Measurements from ENCODE around the gene SLC25A20. TPM values are rescaled to one million over a fixed set of nuclear protein-coding genes. Genes with fewer than 3 reads are reported as not detected.

SLC25A20 gene
- total and polyA plus RNA-seq, 2 of the 4 experiments (the other 2 are of a cell fraction): 23.8 to 27.1 TPM

DNA sequence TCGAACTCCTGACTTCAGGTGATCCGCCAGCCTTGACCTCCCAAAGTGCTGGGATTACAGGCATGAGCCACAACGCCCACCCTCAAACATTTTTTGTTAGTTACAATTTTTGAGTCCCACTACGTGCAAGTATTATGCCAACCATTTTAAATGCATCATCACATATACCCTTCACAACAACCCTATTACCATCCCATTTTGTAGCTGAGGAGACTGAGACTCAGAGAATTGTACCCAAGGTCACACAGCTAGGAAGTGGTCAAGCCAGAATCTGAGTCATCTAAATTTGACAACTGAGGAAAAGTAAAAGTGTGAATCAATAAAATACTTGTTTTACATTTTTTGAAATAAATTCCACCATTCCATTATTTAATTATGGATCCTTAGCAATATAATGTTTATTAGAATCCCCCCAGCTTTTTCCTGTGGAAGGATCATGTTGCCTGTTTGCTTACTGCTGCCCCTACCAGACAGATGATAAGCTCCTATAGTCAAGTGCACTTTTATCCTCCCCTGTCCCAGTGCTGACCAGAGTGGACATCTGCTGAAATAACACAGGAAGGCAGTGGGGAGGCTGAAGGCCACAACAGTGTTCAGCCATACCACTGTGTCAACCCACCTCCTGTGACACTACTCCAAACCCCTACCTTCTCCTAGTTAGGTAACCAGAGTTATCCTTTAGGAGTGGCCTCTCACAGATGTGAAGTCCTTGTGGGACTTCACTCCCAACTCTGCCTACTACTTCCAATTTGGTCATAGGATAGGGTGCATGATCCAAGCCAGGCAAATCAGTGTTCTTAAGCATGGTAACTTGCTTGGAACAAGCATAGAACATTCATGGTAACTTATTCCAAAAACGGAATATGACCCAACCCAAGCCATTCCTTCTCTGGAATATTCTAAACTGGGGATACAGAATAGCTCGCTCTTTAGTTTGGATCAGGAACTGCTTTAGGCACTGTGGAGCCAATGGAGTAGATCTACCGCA is 79.2 kb downstream of the SLC25A20 start (continued):
- TF ChIP-seq, protein P1, sequence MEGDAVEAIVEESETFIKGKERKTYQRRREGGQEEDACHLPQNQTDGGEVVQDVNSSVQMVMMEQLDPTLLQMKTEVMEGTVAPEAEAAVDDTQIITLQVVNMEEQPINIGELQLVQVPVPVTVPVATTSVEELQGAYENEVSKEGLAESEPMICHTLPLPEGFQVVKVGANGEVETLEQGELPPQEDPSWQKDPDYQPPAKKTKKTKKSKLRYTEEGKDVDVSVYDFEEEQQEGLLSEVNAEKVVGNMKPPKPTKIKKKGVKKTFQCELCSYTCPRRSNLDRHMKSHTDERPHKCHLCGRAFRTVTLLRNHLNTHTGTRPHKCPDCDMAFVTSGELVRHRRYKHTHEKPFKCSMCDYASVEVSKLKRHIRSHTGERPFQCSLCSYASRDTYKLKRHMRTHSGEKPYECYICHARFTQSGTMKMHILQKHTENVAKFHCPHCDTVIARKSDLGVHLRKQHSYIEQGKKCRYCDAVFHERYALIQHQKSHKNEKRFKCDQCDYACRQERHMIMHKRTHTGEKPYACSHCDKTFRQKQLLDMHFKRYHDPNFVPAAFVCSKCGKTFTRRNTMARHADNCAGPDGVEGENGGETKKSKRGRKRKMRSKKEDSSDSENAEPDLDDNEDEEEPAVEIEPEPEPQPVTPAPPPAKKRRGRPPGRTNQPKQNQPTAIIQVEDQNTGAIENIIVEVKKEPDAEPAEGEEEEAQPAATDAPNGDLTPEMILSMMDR (conservative IDR thresholded peaks at IDR 0.05; ENCODE audit: low read depth, low read length): no peak

DNA sequence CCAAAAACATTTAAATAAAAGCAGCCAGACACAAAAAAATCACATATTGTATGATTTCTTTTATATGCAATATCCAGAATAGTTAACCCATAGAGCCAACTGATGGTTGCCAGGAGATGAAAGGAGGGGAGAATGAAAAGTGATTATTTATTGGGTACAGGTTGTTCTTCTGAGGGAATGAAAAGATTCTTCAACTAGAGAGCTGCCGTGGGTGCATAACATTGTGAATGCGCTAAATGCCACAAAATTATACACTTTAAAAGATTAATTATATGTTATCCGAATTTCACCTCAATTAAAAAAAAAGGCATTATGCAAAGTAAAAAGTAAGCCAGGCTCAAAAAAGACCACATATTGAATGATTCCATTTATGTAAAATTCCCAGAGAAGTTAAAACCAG is 87.2 kb downstream of the SLC25A20 start:
- no TSS peak for BruUV-seq (replicated peaks)
- Histone ChIP-seq H3K23ac (ENCODE audit: low read depth, low read length) (no peak overlapping the region), H2BK5ac (ENCODE audit: low read depth, low read length, poor library complexity, severe bottlenecking) (no peak overlapping the region), H4K91ac (ENCODE audit: insufficient read depth, low read depth, low read length) (no peak overlapping the region), H2AFZ (replicated peaks; ENCODE audit: low read length, poor library complexity) (no peak overlapping the region), H3K4me3 (ENCODE audit: insufficient read depth, low read depth, low read length) (no peak overlapping the region), H4K20me1 (ENCODE audit: insufficient read depth, low read length) (peaks cover 4% of the 10 kb centered on the region; the same call in 1 of the 2 replicates), H3K79me1 (ENCODE audit: low read depth in 1 of 2, low read length in 2 of 2) (peaks cover 8 to 36% of the 10 kb centered on the region in 2 experiments; a peak in 3 of 4 replicates), H3K4me2 (ENCODE audit: low read depth, low read length) (no peak overlapping the region), H2BK120ac (ENCODE audit: low read depth, low read length) (no peak overlapping the region), H4K5ac (ENCODE audit: low read depth, low read length) (no peak overlapping the region), H2AK5ac (ENCODE audit: low read depth, low read length) (no peak overlapping the region), H3K9ac (ENCODE audit: low read depth, low read length) (no peak overlapping the region), H3K36me3 (ENCODE audit: control insufficient read depth, insufficient read depth, low read length) (no peaks in the 10 kb centered on the region), H4K8ac (ENCODE audit: low read depth in 2 of 2, low read length in 2 of 2) (no peak overlapping the region), H2BK20ac (ENCODE audit: low read depth, low read length) (no peak overlapping the region), H3K4me1 (ENCODE audit: control insufficient read depth, insufficient read depth, low read length) (no peaks in the 10 kb centered on the region), H3K27me3 (ENCODE audit: control insufficient read depth, insufficient read depth, low read length) (no peaks in the 10 kb centered on the region), H3K56ac (ENCODE audit: extremely low read depth, insufficient read depth, low read length) (no peak overlapping the region), H3K18ac (ENCODE audit: low read depth, low read length) (no peak overlapping the region), H2BK15ac (ENCODE audit: low read depth, low read length) (no peak overlapping the region), H3K14ac (replicated peaks; ENCODE audit: low read depth, low read length) (no peak overlapping the region), H3K9me3 (ENCODE audit: control insufficient read depth, insufficient read depth, low read length) (no peaks in the 10 kb centered on the region), H3K27ac (ENCODE audit: insufficient read depth, low read length) (no peak overlapping the region), H2AK9ac (replicated peaks; ENCODE audit: low read depth, low read length, poor library complexity) (no peak overlapping the region), H3K4ac (ENCODE audit: low read depth, low read length) (no peak overlapping the region), H3K9me1 (ENCODE audit: insufficient read depth, low read length) (0 out of 2 replicates have a peak, but pooled peaks cover 2% of the 10 kb centered on the region)
- dilution Hi-C loops (cut with HindIII; ENCODE audit: low sequenced_read_pairs, unreplicated experiment) (no loop called here), intact Hi-C loops (cut with micrococcal nuclease) (no loop called here), in situ Hi-C loops (cut with MboI; ENCODE audit: low sequenced_read_pairs) (no loop called here)
- DNase-seq: no peak
- TF ChIP-seq, protein P2, sequence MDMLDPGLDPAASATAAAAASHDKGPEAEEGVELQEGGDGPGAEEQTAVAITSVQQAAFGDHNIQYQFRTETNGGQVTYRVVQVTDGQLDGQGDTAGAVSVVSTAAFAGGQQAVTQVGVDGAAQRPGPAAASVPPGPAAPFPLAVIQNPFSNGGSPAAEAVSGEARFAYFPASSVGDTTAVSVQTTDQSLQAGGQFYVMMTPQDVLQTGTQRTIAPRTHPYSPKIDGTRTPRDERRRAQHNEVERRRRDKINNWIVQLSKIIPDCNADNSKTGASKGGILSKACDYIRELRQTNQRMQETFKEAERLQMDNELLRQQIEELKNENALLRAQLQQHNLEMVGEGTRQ (IDR thresholded peaks at IDR 0.05; ENCODE audit: low read depth, low read length): no peak
- ChIA-PET CTCF (interaction anchor here (0.7 kb wide), 1 partner anchor 10 kb away, joined by 3 read pairs; no protein-coding TSS in a partner anchor), POLR2A (ENCODE audit: unreplicated experiment) (no interaction called here)
- no peak for ATAC-seq (ENCODE audit: low read depth)
- no CpG with 5 or more reads among the region's 3 CpGs for WGBS, 2 experiments (ENCODE audit: extremely low coverage in 2 of 2, insufficient read length in 1 of 2)
